ENCODE measurements around the gene FPR2.

The FPR2 gene

DNA sequence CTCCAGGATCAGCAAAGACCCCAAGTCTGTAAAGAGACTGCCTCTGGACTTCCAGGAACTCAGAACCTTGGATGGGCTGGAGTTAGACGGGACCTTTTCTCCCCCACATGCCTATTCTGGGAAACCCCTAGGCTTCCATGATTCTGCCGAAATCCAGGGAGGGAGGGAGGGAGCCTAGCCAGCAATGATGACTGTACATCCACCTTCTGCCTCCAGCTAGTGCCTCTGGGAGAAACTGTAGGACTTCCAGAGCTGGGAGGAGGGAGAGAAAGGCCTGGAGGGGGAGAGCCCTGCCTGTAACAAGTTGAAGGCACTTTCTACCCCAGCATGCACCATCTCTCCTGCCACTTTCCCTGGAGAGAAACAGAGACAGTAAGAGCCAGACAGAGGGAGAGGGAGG lies 31.2 kb upstream of the FPR2 start:
- TF ChIP-seq GATA2 (IDR thresholded peaks at IDR 0.05; ENCODE audit: low read depth, low read length), result no peak
- TF ChIP-seq GATA3 (IDR thresholded peaks at IDR 0.05; ENCODE audit: low read depth, low read length), result no peak

DNA sequence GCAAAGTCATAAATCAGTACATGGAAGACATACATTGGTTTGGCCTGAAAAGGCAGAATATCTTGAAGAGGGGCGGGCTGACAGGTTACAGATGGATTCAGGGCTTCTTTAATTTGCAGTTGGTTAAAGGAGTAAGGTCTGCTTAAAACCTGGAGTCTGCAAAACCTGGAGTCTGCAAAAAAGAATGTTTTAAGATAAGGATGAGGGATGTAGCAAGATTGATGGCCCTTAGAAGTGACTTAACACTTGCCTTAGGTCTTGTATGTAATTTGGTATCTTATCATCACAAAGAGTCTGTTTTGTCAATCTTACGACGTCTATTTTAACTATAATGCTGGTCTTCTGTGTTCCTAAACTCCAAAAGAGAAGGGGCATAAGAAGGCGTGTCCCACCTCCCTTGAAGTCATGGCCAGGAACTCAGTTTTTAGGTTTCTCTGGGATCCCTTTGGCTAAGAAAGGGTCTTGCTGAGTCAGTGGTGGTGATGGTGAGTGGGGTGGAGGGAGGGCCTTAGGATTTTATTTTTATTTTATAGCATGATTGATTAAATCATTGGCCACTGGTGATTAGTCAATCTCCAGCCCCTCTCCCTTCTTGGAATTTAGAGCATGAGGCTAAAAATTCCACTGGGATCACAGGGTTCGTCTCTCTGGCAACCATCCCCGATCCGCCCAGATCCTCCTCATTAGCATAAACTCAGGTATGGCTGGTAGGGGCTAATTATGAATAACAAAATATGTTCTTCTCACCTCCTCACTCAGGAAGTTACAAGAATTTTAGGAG lies 27.0 kb upstream of the FPR2 start:
- no peak for TF ChIP-seq GATA2 (IDR thresholded peaks at IDR 0.05; ENCODE audit: low read depth, low read length)
- no peak for TF ChIP-seq GATA3 (IDR thresholded peaks at IDR 0.05; ENCODE audit: low read depth, low read length)

DNA sequence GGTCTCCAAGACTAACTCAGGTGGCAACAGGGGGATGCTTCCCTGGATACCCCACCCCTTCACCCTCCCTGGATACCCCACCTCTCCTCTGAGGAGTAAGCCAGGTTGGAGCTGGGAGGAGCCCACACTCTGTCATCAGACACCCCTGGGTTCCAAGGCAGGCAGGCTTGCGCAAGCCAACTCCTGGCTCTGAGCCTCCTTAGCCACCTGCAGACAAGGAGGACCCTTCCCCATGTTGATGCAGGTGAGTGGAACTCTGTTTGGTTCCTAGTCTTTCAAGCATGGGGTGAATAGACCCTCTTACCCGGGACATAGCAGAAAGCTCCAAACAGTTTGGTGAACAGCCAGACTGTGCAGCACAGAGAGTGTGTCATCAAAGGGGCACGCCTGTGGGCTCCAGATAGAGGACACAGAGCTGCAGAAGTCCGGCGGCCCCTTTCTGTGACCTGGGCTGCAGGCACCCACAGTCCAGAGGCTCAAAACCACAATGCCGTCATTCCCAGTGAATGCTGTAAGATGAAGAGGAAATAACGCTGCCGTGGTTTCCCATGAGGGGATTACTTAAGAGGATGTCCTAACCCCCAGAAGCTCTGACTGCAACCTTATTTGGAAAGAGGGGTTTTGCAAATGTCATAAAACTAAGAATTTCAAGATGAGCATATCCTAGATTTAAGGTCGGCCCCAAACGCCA lies 25.1 kb upstream of the FPR2 start:
- TF ChIP-seq GATA2 (IDR thresholded peaks at IDR 0.05; ENCODE audit: low read depth, low read length), result no peak

- no peak for TF ChIP-seq GATA3 (IDR thresholded peaks at IDR 0.05; ENCODE audit: low read depth, low read length)
- no peak for TF ChIP-seq GATA2 (IDR thresholded peaks at IDR 0.05; ENCODE audit: low read depth, low read length)
Measured at GRCh38 chr19:51737389-51737788, 23.6 kb upstream of the FPR2 start.

GRCh38 chr19:51737924-51738323 lies 23.1 kb upstream of the FPR2 start:
- TF ChIP-seq GATA3 (IDR thresholded peaks at IDR 0.05; ENCODE audit: low read depth, low read length), result no peak
- no peak for TF ChIP-seq GATA2 (IDR thresholded peaks at IDR 0.05; ENCODE audit: low read depth, low read length)

GRCh38 chr19:51739466-51740213 lies 21.3 kb upstream of the FPR2 start:
- TF ChIP-seq GATA3 (IDR thresholded peaks at IDR 0.05; ENCODE audit: low read depth, low read length) (no peak), GATA2 (IDR thresholded peaks at IDR 0.05; ENCODE audit: low read depth, low read length) (no peak)

DNA sequence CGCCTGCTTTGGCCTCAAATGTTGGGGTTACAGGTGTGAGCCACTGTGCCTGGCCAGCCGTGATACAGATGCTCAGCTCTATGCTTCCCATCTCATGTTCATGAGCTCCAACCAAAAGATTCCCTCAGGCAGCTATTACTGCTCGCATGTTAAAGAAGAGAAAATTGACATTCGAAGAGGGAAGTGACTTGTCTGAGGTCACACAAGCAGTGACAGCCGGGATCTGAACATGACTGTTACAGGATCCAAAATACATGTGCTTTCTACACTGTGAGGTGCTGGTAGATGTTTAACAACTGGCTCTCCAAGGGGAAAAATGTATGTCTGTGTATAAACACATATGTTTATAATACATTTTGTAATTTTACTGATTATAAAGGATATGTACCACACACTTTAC lies 20.6 kb upstream of the FPR2 start:
- no peak for TF ChIP-seq GATA3 (IDR thresholded peaks at IDR 0.05; ENCODE audit: low read depth, low read length)
- TF ChIP-seq GATA2 (IDR thresholded peaks at IDR 0.05; ENCODE audit: low read depth, low read length), result no peak

DNA sequence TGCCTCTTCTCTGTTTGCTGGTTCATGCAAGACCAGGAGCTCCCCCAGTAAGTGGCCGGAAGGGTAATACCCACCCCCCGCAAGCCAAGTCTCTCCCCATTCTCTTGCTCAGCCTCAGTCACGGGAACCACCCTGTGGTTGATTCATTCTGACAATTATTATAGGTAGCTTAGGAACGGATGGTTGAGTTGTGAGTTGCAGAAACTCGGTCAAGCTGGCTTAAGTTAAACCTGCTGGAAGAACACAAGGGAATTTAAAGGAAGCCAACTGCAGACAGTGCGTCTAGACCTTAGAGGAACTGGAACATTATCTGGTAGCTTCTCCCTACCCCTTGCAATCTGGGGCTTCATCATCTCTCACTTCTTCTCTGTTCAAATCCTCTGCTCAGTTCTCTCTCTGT lies 18.2 kb upstream of the FPR2 start:
- TF ChIP-seq GATA3 (IDR thresholded peaks at IDR 0.05; ENCODE audit: low read depth, low read length), result no peak
- no peak for TF ChIP-seq GATA2 (IDR thresholded peaks at IDR 0.05; ENCODE audit: low read depth, low read length)

- no peak for TF ChIP-seq GATA2 (IDR thresholded peaks at IDR 0.05; ENCODE audit: low read depth, low read length)
- no peak for TF ChIP-seq GATA3 (IDR thresholded peaks at IDR 0.05; ENCODE audit: low read depth, low read length)
Measured at GRCh38 chr19:51743405-51743804, 17.6 kb upstream of the FPR2 start.

GRCh38 chr19:51746731-51747130 lies 14.2 kb upstream of the FPR2 start:
- no peak for TF ChIP-seq GATA3 (IDR thresholded peaks at IDR 0.05; ENCODE audit: low read depth, low read length)
- TF ChIP-seq GATA2 (IDR thresholded peaks at IDR 0.05; ENCODE audit: low read depth, low read length), result no peak

DNA sequence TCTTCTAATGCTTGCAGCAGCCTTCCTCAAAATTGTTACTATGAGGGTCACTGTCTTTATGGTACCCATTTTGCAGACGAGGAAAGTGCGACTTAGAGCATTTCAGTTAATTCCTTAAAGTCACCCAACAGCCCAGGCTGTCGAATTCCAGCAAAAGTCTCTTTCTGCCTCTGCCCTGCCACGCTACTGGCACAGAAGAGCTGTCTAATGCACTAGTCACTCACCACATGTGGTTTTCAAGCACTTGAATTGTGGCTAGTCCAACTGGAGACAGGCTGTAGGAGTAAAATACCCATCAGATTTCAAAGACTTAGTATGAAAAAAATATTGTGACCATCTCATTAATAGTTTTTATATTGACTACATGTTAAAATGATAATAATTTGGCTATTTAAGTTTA lies 11.0 kb upstream of the FPR2 start:
- TF ChIP-seq GATA3 (IDR thresholded peaks at IDR 0.05; ENCODE audit: low read depth, low read length), result no peak
- TF ChIP-seq GATA2 (IDR thresholded peaks at IDR 0.05; ENCODE audit: low read depth, low read length), result no peak

GRCh38 chr19:51750400-51751094 lies 10.4 kb upstream of the FPR2 start:
- TF ChIP-seq GATA2 (IDR thresholded peaks at IDR 0.05; ENCODE audit: low read depth, low read length) (no peak), GATA3 (IDR thresholded peaks at IDR 0.05; ENCODE audit: low read depth, low read length) (no peak)

GRCh38 chr19:51751655-51752054 lies 9.3 kb upstream of the FPR2 start, which contains the start of gene FPR1:
FPR1 (minus strand) TSS chr19:51751878; CDS start chr19:51746994, 4,884 bp downstream.
- TF ChIP-seq GATA2 (IDR thresholded peaks at IDR 0.05; ENCODE audit: low read depth, low read length), result no peak

- TF ChIP-seq GATA2 (IDR thresholded peaks at IDR 0.05; ENCODE audit: low read depth, low read length) (no peak), GATA3 (IDR thresholded peaks at IDR 0.05; ENCODE audit: low read depth, low read length) (no peak)
Measured at GRCh38 chr19:51754109-51754508, 6.9 kb upstream of the FPR2 start.

Measured in SH-SY5Y (cell line).